Neural cell (in vitro differentiated cells): Measurements from ENCODE around the gene DIP2C.

Source experiments
- CTCF ChIP-seq: fragments of 450-650 bp; IDR thresholded peaks from 2 replicates; pipeline ENCODE4 v1.5.1; 2014; ENCODE audit warnings: antibody characterized with exemption, mild to moderate bottlenecking, moderate library complexity; ENCODE audit not compliant: poor library complexity, severe bottlenecking
- EP300 ChIP-seq: fragments of 450-650 bp; conservative IDR thresholded peaks from 2 replicates; pipeline ENCODE4 v1.6.1; 2014; ENCODE audit warnings: antibody characterized with exemption, mild to moderate bottlenecking, moderate library complexity; ENCODE audit not compliant: poor library complexity, severe bottlenecking
- EZH2 ChIP-seq: fragments of 200-600, 300-800 bp; shearing (Covaris generic), sonication (generic); IDR thresholded peaks from 2 replicates; pipeline ENCODE4 v1.6.1; 2014; ENCODE audit warnings: antibody characterized with exemption, low read length, borderline replicate concordance, mild to moderate bottlenecking; ENCODE audit not compliant: insufficient read depth, poor library complexity, severe bottlenecking
- MXI1 ChIP-seq: fragments of 450-650 bp; conservative IDR thresholded peaks from 2 replicates; pipeline ENCODE4 v1.6.1; 2014; ENCODE audit warnings: antibody characterized with exemption, mild to moderate bottlenecking; ENCODE audit not compliant: poor library complexity, severe bottlenecking
- POLR2AphosphoS5 ChIP-seq: IDR thresholded peaks from 2 replicates; pipeline ENCODE4 v1.6.1; 2012
- RAD21 ChIP-seq: fragments of 450-650 bp; conservative IDR thresholded peaks from 2 replicates; pipeline ENCODE4 v1.6.1; 2014; ENCODE audit warnings: antibody characterized with exemption, mild to moderate bottlenecking, moderate library complexity
- REST ChIP-seq: IDR thresholded peaks from 2 replicates; pipeline ENCODE4 v1.6.1; 2012; ENCODE audit warnings: borderline replicate concordance
- TAF1 ChIP-seq: IDR thresholded peaks from 2 replicates; pipeline ENCODE4 v1.6.1; 2012; ENCODE audit warnings: low read depth

- TF ChIP-seq POLR2AphosphoS5 (no peak), CTCF (no peak), TAF1 (no peak), EZH2 (no peak), EP300 (no peak), REST (no peak), MXI1 (no peak), RAD21 (no peak)
Observed at GRCh38 chr10:390449-391100, 298.9 kb downstream of the DIP2C start.
